ENCODE results near the gene SMYD3. TPM values are rescaled to one million over a fixed set of nuclear protein-coding genes. Genes with fewer than 3 reads are reported as not detected.
"Not testable (repeated sequence)": the region's sequence is repeated elsewhere in the genome, so short reads cannot be mapped to it uniquely, and the experiment has no call there.

Gene SMYD3
- polyA plus RNA-seq, 3 donors from 2014 or later = 48.4 to 57.5 (median 50.8) TPM

DNA sequence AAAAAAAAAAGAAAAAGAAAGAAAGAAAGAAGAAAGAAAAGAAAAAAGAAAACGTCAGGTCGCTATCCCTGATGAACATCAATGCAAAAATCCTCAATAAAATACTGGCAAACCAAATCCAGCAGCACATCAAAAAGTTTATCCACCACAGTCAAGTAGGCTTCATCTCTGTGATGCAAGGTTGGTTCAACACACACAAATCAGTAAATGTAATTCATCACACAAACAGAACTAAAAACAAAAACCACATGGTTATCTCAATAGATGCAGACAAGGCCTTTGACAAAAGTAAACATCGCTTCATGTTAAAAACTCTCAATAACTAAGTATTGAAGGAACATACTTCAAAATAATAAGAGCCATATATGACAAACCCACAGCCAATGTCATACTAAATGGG, 779.0 kb downstream of the SMYD3 start:
- H3K4me3 Mint-ChIP-seq; DNase-seq; H3K27ac Mint-ChIP-seq; H3K27me3 Mint-ChIP-seq (ENCODE audit: low read depth in 3 of 3); H3K4me1 Mint-ChIP-seq: not testable (repeated sequence)
- Mint-ChIP-seq H3K36me3 (peaks cover 15 to 21% (median 20%) of the 10 kb centered on the region in 3 donors), H3K9me3 (peaks cover 13 to 27% (median 24%) of the 10 kb centered on the region in 6 donors)

DNA sequence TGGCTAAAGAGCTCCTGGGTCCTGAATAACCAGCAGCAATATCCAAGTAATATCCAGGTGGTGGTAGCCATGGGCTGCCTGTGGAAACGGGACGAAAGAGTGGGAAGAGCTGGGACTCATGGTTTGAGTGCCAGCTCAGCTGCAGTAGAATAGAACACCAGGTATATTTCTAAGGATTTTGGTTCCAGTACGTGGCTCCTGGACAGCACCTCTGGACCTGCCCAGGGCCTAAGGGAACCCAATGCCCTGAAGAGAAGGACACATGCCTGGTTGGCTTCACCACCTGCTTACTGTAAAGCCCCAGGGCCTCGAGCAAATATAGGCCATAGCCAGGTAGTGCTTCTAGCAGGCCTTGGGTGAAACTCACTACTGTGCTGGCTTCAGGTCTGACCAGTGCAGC, 785.6 kb downstream of the SMYD3 start:
- Mint-ChIP-seq H3K36me3 (peaks cover 7 to 8% (median 7%) of the 10 kb centered on the region in 3 donors), H3K4me1 (no peaks in the 10 kb centered on the region), H3K9me3 (peaks cover 0 to 6% (median under 1%) of the 10 kb centered on the region in 6 donors), H3K4me3 (no peak overlapping the region), H3K27ac (no peak overlapping the region), H3K27me3 (ENCODE audit: low read depth in 3 of 3) (peaks cover 0 to 1% (median 0%) of the 10 kb centered on the region in 3 donors)
- DNase-seq = no peak

DNA sequence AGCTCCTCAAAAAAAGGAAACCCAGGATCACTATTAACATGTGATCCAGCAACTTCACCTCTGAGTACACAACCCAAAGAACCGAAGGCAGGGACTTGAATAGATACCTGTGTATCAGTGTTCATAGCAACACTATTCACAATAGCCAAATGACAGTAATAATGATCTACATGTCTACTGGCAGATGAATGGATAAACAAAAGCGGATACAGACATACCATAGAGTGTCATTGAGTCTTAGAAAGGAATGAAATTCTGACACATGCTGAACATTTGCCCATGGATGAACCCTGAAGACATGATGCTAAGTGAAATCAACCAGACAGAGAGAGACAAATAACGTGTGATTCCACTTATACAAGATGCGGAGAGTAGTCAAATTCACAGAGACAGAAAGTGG, 788.1 kb downstream of the SMYD3 start:
- DNase-seq = no peak
- H3K4me1 Mint-ChIP-seq = no peaks in the 10 kb centered on the region
- peaks cover 0 to 2% (median 0%) of the 10 kb centered on the region in 3 donors for H3K27me3 Mint-ChIP-seq (ENCODE audit: low read depth in 3 of 3)
- H3K9me3 Mint-ChIP-seq = no peaks in the 10 kb centered on the region
- H3K27ac Mint-ChIP-seq = no peak overlapping the region
- H3K4me3 Mint-ChIP-seq = no peak overlapping the region
- peaks cover 4 to 10% (median 7%) of the 10 kb centered on the region in 3 donors for H3K36me3 Mint-ChIP-seq

DNA sequence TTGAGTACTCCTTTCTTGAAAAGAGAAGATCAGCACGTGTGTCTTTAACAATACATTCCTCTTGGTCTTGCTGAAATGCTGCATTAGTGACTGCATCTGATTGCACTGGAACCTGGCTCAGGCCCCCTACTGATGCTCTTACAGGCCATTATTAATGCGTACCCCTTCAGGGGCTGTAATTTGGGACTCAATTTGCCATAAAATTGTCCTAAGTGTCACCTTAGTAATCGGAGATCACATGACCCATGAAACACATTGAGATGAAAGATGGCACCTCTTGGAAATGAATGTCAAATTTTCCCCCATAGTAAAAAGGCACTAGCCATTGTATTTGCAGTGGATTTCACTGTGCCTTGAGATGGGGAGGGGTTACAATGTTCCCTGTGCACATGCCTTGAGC, 789.0 kb downstream of the SMYD3 start:
- H3K36me3 Mint-ChIP-seq = peaks cover 4 to 10% (median 4%) of the 10 kb centered on the region in 3 donors
- DNase-seq = no peak
- peaks cover 0 to 2% (median 0%) of the 10 kb centered on the region in 3 donors for H3K27me3 Mint-ChIP-seq (ENCODE audit: low read depth in 3 of 3)
- no peaks in the 10 kb centered on the region for H3K9me3 Mint-ChIP-seq
- H3K4me3 Mint-ChIP-seq = no peak overlapping the region
- H3K27ac Mint-ChIP-seq = no peak overlapping the region
- H3K4me1 Mint-ChIP-seq = no peaks in the 10 kb centered on the region

DNA sequence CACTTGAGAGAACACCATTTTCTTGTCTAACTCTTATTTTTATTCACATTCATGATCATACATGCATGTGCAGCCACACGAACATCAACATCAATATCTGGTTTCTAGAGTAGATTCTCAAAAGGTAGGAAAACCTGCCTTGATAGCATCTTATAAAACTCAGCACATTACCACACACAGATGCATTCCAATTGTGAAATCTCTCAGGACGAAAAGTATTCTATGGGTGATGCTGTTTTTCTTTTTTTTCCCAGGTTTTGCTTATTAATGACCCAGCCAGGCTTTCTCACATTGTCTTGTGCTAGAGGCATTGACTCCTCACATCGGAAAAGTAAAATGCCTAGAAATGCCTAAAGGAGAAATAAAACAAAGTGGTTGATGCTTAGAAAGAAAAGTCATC, 789.5 kb downstream of the SMYD3 start:
- no peak overlapping the region for H3K4me3 Mint-ChIP-seq
- H3K27me3 Mint-ChIP-seq (ENCODE audit: low read depth in 3 of 3) = peaks cover 0 to 2% (median 0%) of the 10 kb centered on the region in 3 donors
- H3K4me1 Mint-ChIP-seq = no peaks in the 10 kb centered on the region
- H3K36me3 Mint-ChIP-seq = peaks cover 4 to 10% (median 4%) of the 10 kb centered on the region in 3 donors
- H3K9me3 Mint-ChIP-seq = no peaks in the 10 kb centered on the region
- no peak for DNase-seq
- H3K27ac Mint-ChIP-seq = no peak overlapping the region

DNA sequence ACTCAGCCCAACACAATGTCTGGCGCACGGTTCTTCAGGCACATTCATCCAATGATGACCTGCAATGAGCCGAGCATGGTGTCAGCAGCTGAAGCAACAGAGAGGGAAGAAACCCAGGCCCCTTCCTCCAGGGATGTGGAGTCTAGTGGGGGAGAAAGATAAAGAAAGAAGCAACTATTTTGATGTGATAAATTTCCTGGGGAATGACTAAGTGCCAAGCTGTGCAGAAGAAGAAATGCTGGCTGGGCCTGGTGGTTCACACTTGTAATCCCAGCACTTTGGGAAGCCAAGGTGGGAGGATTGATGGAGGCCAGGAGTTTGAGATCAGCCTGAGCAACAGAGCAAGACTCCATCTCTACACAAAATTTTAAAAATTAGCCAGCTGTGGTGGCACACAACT, 790.5 kb downstream of the SMYD3 start:
- Mint-ChIP-seq H3K36me3 (peaks cover 0 to 4% (median 3%) of the 10 kb centered on the region in 3 donors), H3K4me1 (no peaks in the 10 kb centered on the region), H3K9me3 (no peaks in the 10 kb centered on the region), H3K27ac (no peak overlapping the region), H3K27me3 (ENCODE audit: low read depth in 3 of 3) (peaks cover 0 to 2% (median 0%) of the 10 kb centered on the region in 3 donors), H3K4me3 (no peak overlapping the region)
- DNase-seq = no peak

DNA sequence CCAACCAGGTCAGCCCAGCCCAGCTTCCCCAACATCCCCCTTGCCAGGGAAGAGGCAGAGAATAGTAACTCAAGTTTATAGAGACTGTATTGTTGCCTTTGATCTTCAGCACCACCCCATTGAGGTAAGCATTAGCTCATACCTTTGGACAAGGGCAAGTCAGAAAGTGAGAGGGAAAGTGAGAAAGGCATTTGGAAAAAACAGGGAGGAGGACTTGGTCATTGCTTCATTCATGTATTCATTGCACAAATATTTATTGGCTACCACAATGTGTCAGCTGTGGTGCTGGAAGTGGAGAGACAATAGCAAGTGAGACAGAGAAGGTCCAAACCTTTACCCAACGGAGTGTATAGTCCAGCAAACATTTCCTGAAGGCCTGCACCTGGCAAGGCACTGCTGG, 791.1 kb downstream of the SMYD3 start:
- Mint-ChIP-seq H3K27ac (no peak overlapping the region), H3K27me3 (ENCODE audit: low read depth in 3 of 3) (peaks cover 1 to 2% (median 1%) of the 10 kb centered on the region in 3 donors), H3K9me3 (no peaks in the 10 kb centered on the region), H3K4me3 (no peak overlapping the region), H3K36me3 (peaks cover 0 to 4% (median 3%) of the 10 kb centered on the region in 3 donors), H3K4me1 (no peaks in the 10 kb centered on the region)
- no peak for DNase-seq

DNA sequence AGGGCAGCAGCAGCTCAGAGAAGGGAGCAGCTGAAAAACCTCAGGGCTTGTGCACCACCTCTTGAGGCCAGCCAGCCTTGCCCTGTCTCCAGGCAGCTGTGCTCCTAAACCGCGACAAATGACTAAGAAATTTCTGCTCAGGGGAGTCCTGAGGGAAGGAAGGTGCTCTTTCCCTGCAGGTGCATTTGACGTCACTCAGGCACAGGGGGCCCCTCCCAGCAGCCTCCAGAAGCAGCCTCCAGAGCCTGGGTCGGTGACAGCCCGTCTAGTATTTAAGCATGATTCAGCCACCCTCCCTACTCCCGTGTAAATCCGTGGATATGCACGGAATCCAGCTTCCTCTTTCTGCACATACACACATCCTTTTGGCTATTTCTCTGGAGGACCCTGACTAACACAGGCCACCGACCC, 791.8 kb downstream of the SMYD3 start:
- Mint-ChIP-seq H3K4me3 (no peak overlapping the region), H3K27me3 (ENCODE audit: low read depth in 3 of 3) (peaks cover 2 to 3% (median 3%) of the 10 kb centered on the region in 3 donors), H3K9me3 (no peaks in the 10 kb centered on the region), H3K36me3 (peaks cover 0 to 4% (median 3%) of the 10 kb centered on the region in 3 donors), H3K27ac (no peak overlapping the region), H3K4me1 (no peaks in the 10 kb centered on the region)
- no peak for DNase-seq

DNA sequence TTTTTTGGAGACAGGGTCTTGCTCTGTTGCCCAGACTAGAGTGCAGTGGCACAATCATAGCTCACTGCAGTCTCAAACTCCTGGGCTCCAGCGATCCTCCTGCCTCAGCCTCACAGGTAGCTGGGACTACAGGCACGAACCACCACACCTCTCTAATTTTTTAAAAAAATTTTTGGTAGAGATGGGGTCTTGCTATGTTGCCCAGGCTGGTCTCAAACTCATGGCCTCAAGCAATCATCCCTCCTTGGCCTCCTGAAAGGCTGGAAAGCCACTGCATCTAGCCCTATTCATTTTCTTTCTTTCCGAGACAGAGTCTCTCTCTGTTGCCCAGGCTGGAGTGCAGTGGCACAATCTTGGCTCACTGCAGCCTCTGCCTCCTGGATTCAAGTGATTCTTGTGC, 793.1 kb downstream of the SMYD3 start:
- H3K4me1 Mint-ChIP-seq; H3K9me3 Mint-ChIP-seq; H3K27ac Mint-ChIP-seq; H3K4me3 Mint-ChIP-seq; H3K36me3 Mint-ChIP-seq; H3K27me3 Mint-ChIP-seq (ENCODE audit: low read depth in 3 of 3); DNase-seq: not testable (repeated sequence)

DNA sequence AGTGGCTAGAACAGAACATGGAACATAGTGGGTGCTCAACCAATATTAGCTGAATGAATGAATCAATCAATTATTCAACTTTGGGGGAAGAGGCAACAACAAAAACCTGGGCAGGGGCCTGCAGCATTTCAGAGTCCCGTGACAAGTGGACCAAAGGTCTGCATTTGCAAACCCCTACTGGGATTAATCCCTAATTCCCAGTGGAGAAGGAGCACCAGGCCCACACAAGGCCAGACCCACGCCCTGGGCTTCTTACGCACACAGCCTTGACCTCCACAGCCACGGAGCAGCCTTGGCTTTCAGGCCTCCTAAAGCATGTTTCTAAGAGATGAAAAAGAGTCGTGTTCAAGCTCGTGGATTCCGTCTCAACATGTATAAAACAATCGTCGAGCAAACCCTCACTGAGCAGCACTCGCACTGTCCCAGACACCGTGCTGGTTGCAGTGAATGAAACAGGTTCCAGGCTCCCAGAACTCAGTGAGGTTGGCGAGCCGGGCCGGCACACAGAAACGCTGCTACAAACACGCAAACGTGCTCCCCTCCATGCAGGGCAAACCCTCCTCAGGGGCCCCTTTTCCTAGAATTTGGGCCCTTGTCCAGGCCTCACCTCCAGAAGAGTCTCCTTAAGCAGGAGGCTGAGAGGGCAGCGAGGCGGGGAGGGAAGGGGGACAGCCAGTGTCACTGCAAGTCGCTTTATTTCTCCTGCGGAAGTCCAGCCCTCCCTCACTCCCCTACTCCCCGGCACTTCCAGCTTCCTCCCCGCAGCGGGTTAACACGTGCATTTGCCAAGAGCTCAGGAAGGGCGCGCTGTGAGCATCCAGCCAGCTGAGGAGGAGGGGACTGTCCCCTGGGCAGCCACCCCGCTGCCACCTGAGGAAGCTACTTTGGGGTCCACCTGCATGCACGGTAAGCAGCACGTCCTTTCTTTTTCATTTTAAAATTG, 795.8 kb downstream of the SMYD3 start:
- peaks cover 0 to 3% (median 0%) of the 10 kb centered on the region in 3 donors for H3K36me3 Mint-ChIP-seq
- no peak overlapping the region for H3K4me3 Mint-ChIP-seq
- no peaks in the 10 kb centered on the region for H3K9me3 Mint-ChIP-seq
- H3K4me1 Mint-ChIP-seq = no peaks in the 10 kb centered on the region
- H3K27me3 Mint-ChIP-seq (ENCODE audit: low read depth in 3 of 3) = peaks cover 2 to 5% (median 3%) of the 10 kb centered on the region in 3 donors
- no peak for DNase-seq
- H3K27ac Mint-ChIP-seq = no peak overlapping the region

DNA sequence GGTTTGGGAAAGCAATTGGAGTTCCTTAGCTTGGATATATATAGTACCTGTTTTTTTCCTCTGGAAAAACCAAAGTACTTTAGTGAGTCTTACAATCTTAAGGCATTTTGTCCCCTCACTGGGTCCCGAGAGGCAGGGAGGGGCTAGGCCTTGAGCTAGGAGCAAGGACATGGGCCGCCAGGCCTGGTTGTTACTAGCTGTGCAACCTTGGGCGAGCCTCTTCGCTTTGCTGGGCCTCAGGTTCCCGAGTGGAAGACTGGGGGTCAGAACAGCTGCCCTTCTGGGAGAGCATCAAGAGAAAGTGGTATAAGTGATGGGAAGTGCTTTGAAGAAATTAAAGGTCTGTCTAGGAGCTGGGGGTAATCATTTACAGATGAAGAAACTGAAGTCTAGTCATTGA, 799.1 kb downstream of the SMYD3 start:
- H3K9me3 Mint-ChIP-seq = no peaks in the 10 kb centered on the region
- H3K4me3 Mint-ChIP-seq = no peak overlapping the region
- no peak overlapping the region for H3K27ac Mint-ChIP-seq
- no peaks in the 10 kb centered on the region for H3K36me3 Mint-ChIP-seq
- peaks cover 4 to 7% (median 5%) of the 10 kb centered on the region in 3 donors for H3K27me3 Mint-ChIP-seq (ENCODE audit: low read depth in 3 of 3)
- DNase-seq = no peak
- H3K4me1 Mint-ChIP-seq = peaks cover 0 to 2% of the 10 kb centered on the region in 2 donors

DNA sequence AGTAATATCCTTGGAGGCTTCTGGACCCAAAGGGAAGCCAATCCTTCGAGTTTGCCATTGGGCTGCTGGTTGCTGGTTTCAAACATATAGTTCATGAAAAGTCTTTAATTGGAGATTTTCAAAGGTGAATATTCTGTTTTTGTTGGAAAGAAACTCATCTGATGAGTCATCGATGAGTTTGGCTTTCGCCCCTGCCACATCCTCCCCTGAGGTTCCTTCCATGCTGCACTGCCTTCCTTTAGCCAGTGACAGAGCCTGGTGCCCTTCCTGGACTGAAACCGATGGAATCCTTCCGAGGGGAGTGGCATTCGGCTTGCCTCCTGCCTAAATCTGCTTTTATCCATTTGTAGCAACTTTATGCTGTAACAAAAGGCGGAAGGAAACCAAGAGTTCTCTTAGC, 802.3 kb downstream of the SMYD3 start:
- no peak overlapping the region for H3K4me3 Mint-ChIP-seq
- peak overlapping the region in 1 of 6 donors; percentile 19 for H3K27ac Mint-ChIP-seq
- H3K27me3 Mint-ChIP-seq (ENCODE audit: low read depth in 3 of 3) = peaks cover 2 to 5% (median 4%) of the 10 kb centered on the region in 3 donors
- no peaks in the 10 kb centered on the region for H3K9me3 Mint-ChIP-seq
- DNase-seq = no peak
- no peaks in the 10 kb centered on the region for H3K36me3 Mint-ChIP-seq
- H3K4me1 Mint-ChIP-seq = peaks cover 0 to 2% of the 10 kb centered on the region in 2 donors

DNA sequence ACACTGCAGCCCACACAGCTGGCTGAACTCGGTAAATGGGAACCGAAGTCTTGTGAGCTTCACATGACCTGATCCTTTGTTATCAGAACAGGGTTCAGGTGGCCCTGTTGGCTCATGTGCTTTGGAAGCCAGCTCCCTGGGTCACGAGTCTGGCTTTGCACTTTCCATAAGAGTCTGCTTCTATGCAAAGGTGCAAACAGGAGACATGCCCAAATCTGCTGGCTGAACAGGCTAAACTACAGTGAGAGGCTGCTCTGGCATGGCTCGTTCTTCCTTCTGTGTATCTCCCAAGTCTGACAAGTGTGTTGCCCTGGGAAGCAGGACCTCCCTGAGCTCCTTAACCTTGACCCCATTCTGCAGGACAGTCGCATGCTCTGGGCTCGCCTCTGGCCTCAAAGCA, 802.7 kb downstream of the SMYD3 start:
- H3K27ac Mint-ChIP-seq = no peak overlapping the region
- H3K9me3 Mint-ChIP-seq = no peaks in the 10 kb centered on the region
- H3K4me3 Mint-ChIP-seq = no peak overlapping the region
- H3K27me3 Mint-ChIP-seq (ENCODE audit: low read depth in 3 of 3) = peaks cover 2 to 5% (median 4%) of the 10 kb centered on the region in 3 donors
- DNase-seq = no peak
- H3K4me1 Mint-ChIP-seq = peaks cover 0 to 2% of the 10 kb centered on the region in 2 donors
- H3K36me3 Mint-ChIP-seq = no peaks in the 10 kb centered on the region

DNA sequence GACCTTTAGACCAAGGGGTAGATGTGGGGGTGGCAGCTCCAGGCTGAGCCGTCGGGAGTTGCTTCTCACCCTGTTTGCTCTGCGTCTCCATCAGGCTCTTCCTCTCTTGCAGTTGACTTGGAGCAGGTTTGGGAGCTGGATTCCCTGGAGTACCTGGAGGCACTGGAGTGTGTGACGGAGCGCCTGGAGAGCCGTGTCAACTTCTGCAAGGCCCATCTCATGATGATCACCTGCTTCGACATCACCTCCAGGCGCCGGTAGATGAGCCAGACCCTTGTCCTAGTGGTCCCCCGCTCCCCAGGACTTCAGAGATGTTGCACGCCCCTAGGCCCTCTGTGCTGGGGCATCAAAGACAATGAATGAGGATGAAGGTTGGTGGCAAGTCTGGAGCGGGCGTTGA, 804.7 kb downstream of the SMYD3 start:
- DNase-seq = no peak
- Mint-ChIP-seq H3K9me3 (no peaks in the 10 kb centered on the region), H3K27ac (peak overlapping the region in 2 of 6 donors; percentile 0 to 63), H3K4me3 (no peak overlapping the region), H3K36me3 (no peaks in the 10 kb centered on the region), H3K4me1 (peaks cover 0 to 2% of the 10 kb centered on the region in 2 donors), H3K27me3 (ENCODE audit: low read depth in 3 of 3) (peaks cover 0 to 5% (median 2%) of the 10 kb centered on the region in 3 donors)
